Fibroblast of gingiva (primary cell): ENCODE measurements around the gene GMCL2.
"Not testable (repeated sequence)": the region's sequence is repeated elsewhere in the genome, so short reads cannot be mapped to it uniquely, and the experiment has no call there.

Experiments
- DNase-seq: peaks from one replicate; pipeline ENCODE4 v3.0.0-alpha.2; 2011; ENCODE audit warnings: low read depth

GMCL2 gene, protein sequence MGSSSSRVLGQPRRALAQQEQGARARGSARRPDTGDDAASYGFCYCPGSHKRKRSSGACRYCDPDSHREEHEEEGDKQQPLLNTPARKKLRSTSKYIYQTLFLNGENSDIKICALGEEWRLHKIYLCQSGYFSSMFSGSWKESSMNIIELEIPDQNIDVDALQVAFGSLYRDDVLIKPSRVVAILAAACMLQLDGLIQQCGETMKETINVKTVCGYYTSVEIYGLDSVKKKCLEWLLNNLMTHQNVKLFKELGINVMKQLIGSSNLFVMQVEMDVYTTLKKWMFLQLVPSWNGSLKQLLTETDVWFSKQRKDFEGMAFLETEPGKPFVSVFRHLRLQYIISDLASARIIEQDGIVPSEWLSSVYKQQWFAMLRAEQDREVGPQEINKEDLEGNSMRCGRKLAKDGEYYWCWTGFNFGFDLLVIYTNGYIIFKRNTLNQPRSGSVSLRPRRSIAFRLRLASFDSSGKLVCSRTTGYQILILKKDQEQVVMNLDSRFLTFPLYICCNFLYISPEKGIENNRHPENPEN

DNA sequence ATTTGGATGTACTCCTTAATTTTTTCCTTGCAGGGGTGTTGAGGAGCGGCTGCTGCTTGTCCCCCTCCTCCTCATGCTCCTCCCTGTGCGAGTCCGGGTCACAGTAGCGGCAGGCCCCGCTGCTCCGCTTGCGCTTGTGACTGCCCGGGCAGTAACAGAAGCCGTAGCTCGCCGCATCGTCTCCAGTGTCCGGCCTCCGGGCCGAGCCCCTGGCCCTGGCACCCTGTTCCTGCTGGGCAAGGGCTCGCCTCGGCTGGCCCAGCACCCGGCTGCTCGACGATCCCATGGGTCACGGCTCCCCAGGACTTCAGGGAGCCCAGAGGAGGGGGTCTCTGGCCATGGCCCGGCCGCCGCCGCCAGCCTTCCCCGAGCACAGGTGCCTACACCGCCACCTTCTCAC, at the start of gene GMCL2:
TSS of gene GMCL2 (minus strand) at position 358 of the 400 bp plus-strand sequence. CDS start at position 286, 72 bp downstream.
- DNase-seq, result no peak

DNA sequence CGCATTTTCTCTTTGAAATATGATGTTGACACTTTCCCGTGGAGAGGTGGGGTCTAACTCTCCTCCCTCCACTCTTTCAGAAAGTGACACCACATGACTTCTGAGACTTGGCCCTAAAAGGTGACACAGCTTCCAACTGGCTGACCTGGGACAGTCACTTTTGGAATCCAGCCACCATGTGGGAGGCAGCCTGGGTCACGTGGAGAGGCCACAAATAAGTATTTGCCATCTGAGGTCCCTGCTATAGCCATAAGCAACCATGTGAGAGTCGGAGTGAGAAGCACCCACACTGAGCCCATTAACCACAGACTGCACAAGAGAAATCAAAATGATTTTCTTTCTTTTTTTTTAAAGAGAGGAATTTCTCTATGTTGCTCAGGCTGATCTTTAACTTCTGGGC, 49.5 kb upstream of the GMCL2 start:
- DNase-seq, result no peak

DNA sequence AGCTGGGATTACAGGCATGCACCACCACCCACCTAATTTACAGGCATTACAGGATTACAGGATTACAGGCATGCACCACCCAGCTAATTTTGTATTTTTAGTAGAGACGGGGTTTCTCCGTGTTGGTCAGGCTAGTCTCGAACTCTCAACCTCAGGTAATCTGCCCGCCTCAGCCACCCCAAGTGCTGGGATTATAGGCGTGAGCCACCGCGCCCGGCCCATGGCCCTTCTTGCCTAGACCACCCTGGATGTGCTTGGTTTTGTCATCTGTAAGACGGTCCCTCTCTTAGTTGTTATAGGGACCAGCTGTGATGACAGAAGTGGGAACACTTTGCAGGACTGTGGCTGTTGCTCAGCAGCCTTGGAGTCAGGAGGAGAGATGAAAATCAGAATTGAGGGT, 49.0 kb upstream of the GMCL2 start:
- DNase-seq, result no peak

DNA sequence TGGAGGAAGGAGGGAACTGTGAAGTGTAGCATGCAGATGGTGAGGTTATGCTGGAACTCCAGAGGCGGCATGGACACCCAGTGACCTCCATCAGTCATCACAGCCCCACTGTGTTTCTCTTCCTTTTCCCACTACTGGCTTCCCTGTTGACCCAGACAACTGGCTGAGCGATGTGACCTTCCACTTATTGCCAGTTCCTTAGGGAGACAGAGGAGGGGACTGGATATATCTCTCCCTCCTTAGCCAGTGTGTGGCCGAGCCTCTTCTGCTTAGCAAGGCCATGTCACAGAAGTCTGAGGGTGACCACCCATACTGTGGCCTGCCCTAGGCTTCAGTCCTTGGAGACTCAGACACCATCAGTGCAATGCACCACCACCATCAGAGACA, 48.4 kb upstream of the GMCL2 start:
- no peak for DNase-seq

DNA sequence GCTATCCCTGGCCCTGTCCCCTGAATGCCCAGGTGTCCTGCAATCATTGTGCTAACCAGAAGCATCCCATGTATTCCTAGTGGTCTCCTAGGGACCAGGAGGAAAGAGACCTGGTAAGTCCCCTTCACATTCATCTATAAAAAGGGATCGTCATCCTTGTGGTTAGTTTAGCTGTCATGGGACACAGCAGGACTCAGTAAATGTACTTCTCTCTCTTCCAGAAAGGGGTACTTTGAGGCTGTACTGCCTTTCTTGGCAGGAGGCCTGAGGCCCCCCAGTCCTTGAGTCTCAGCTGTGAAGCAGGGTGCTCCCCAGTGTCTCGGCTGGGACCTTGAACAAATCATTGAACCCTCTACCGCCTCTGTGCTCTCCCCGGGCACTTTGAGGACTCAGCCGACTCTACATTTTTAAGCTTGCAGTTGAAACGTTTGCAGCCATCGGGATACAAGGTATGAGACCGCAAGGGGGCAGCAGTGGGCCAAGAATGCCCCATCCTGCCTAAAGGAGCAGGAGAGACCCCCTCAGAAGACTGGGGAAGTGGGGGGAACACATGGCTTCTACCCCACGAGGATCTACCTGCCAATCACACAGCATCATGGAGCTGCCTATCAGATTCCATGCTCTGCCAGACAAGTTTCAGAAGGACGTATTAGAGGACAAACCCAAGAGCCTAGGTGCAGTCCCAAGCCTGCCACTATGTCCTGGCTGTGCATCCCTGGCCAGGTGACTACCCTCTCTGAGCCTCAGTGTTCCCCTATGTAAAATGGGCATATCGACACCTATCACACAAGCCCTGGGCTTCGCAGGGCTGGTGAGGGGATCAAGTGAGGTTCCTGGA, 47.8 kb upstream of the GMCL2 start:
- peak; percentile 39 for DNase-seq

DNA sequence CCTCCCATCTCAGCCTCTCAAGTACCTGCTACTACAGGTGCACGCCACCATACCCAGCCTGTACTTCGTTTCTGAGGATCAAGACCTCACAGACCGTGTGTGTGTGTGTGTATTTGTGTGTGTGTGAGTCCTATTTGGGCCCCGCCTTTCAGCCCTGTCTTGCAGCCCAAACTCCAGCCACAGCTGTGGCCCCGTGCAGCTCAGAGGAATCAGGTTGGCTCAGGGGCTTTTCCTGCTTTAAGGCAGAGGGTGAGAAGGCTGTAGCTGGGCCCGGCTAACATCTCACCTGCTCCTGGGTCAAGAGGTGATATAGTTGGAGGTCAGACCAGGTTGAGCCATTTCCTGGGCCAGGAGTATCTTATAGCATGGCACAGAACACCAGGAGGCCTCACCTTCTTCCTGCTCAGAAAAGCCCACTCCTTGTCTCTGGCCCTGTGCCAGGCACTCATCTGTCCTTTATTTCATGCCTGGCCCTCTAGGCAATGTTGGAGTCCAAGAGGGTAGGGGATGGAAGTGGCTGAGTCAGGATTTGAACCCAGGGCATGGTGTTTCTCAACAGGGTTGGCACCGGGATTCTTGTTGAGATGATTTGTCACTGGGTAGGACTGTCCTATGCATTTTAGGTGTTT, 47.1 kb upstream of the GMCL2 start:
- no peak for DNase-seq

DNA sequence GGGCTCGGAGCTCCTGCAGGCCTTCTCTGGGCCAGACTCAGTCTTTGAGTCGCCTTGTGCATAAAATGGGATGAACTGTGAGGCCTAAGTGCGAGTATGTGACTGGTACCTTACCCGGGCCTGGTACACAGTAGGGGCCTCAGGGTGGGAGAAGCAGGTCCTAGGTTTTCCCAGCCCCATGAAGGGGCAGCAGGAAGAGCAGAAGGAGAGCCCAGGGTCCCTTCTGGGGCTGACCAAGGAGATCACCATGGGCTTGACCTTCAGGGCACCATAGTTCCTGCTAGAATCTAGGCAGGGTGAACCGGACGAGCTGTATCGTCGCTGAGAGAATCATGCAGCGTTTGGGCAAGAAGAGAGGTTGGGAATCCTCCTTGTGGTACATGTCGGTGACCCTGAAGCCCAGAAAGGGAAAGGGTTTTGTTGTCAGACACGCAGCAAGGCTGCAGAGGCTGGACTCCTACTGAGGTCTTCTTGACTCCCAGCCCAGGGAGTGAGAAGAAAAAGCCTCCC, 45.8 kb upstream of the GMCL2 start:
- no peak for DNase-seq

DNA sequence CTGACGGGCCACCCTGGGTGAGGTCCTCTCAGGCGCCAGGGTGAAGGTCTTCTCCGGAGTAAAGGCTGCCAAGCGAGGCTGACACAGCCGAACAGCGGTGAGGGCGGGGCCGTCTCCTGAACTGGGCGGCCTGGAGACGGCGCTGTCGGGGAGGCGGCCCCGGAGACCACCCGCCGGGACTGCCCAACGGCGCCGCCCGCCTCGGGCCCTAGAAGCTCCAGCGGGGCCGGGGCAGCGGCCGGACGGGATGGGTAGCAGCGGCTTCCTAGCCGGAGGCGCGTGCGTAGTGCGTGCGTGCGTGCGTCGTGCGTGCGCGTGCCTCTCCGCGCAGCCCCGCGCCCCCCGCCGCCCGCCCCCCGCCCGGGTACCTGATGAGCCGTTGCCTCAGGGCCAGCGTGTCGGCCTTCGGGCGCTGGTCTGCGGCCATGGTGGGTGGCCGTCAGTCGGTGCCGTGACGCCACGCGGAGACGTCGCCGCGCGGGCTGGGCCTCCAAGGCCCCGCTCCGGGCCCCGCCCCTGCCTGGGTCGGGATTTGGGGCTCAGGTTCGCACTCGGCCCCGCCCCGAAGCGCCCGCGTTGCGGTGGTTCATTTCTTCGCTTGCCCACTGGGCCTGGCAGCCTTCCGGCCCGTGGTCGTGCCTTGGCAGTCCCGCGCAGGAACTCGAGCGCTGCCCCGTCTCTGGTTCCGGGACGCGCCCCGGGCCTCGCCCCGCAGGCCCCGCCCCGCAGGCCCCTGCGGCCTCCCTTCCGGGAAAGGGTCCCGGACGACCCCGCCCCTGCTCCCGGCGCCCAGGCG, 45.2 kb upstream of the GMCL2 start, which contains the start of gene PHYKPL:
TSS of gene PHYKPL (minus strand) at position 679 of the 796 bp plus-strand sequence. CDS start at position 427, 252 bp downstream.
- DNase-seq, result peak; percentile 79

DNA sequence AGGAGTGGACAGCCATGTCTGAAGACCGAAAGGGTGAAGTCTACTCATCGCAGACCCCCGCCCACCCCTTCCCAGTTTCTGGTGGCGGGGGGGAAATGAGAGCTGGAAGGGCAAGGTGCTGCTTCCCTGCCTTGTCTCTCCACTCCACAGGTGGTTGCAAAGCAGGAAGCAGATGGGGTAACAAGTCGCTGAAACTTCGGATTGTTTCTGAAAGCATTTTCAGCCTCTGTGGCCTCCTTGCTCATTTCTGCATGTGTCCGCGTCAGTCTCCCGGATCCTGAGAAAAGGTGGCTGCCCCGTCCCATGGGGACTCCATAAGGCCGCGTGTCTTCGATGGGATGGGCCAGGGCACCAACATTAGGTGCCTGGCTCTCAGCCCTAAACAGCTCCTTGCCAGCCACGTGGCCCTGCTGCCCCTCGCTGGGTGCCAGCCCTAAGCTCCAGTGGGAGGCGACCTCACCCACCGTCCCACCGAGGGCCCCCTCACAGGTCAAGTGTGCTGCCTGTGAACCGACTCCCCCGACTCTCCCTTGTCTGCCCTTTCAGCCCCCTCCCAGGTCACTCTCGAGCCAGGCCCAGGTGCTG, 44.5 kb upstream of the GMCL2 start:
- DNase-seq, result no peak

DNA sequence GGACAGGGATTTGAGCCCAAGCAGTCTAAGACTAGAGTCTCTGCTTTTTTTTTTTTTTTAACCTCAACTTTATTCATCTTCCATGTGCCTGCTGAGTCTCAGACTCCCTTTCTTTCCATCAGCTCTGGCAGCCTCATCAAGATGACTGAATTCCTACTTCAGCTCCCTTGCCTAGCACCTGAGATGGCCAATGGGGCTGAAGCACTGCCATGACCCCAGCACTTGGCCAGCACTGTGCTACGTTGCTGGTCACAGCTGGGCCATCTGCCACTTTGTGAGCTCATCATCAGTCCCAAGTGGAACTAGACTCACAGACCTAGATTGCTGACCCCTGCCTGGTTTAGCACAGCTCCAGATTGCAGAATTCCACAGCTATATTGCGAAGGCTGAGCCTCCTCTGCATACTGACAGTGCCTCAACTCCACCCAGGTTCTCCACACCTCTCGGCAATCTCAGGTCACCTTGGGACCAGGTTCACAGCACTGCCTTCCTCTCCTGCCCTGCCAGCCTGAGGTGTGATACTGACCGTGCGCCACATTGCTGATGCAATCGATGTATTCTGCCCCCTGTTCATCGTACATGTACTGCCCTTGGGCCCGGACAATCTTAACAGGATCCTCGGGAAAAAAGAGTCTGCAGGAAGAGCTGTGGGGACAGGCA, 43.8 kb upstream of the GMCL2 start:
- peak; percentile 83 for DNase-seq

DNA sequence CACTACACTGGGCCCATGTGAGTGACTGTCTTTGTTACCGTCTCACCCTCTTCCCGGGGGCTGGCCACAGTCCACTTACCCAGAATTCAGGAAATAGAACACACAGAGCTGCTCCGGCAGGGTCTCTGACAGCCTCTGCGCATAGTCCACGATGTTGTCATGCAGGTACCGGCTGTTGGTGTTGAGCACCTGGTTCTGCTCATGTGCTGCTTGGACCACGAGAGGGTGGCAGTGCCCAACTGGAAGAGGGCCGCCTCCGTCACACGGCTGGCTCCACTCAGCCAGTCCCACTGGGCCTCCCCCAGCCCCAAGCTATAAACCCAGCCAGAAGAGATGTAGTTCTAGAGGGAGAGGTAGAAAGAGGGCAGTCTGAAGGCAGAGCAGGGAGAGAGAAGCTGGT, 42.7 kb upstream of the GMCL2 start:
- no peak for DNase-seq

DNA sequence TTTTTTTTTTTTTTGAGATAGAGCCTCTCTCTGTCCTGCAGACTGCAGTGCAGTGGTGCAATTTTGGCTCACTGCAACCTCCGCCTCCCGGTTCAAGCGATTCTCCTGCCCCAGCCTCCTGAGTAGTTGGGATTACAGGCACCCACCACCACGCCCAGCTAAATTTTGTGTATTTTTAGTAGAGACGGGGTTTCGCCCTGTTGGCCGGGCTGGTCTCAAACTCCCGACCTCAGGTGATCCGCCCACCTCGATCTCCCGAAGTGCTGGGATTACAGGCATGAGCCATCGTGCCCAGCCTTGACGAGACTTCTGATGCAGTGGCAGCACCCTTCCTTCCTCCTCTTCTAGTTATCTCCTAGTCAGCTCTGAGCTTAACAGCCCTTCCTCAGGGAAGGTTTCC, 41.9 kb upstream of the GMCL2 start:
- DNase-seq, result not testable (repeated sequence)

DNA sequence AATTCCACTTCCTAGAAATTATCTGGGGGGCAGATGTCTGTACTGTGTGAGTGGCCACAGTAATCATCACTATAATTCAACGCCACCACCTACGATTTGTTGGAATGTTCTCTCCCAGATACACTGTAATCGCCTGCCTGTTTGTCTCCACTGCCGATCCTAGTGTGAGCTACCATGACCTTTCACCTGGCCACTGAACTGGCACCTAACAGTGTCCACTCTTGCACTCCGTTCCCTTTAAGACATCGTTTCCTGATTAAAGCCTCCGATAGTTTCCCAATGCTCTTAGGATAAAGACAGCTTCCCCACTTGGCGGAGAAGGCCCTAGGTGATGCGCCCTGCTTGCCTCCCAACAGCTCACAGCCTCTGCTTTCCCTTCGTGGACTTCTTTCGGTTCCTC, 41.4 kb upstream of the GMCL2 start:
- no peak for DNase-seq

DNA sequence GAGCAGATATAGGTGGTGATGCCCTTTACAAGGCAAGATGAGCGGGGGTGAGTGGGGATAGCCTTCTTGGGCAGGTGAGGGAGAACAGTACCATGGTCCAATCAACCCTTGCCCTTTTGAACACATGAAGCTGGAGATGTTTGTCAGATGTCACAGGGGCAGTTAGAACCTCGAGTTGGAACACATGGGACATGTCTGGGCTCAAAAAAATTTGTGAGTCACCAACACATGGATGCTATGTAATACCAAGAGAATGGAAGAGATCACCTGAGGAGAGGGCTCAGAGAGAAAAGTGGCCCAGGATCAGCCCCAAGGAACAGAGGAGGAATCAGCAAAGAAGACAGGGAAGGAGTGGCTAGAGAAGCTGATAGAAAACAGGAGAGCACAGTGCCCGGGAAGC, 40.8 kb upstream of the GMCL2 start:
- no peak for DNase-seq

DNA sequence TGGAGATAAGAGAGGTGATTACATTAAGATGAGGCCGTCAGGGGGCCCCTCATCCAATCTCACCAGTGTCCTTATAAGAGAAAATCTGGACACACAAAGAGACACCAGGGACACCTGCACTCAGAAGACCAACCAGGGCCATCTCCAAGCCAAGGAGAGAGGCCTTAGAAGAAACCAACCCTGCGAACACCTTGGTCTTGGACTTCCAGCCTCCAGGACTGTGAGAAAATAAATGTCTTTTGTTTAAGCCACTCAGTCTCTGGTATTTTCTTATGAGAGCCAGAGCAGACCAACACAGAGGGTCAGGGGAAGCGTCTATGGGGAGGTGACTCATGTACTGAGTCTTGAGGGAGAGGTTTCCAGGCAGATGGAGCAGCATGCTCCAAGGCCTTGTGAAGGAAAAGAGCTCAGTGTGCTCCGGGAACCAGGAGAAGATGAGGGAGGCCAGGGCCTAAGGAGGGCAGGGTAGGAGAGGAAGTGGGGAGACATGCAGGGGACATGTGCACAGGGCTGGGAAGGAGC, 40.0 kb upstream of the GMCL2 start:
- DNase-seq, result no peak

DNA sequence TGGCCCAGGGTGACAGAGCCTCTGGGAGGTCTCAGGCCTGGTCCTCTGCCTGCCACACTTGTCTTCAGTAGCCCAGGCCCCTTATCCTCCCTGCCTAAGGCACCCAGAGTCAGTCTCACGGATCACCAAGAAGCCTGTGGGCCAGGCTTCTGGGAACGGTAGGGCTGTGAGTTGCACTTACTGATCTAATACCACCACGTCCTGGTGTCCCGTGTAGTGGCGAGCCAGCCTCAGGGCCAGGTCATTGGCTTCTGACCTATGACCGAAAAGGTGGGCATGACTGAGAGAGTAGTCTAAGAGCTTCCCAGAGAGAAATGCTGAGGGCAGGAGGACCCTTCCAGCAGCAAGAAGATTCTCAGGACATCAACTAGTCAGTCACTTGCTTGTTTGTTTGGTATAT, 38.0 kb upstream of the GMCL2 start:
- DNase-seq, result no peak

DNA sequence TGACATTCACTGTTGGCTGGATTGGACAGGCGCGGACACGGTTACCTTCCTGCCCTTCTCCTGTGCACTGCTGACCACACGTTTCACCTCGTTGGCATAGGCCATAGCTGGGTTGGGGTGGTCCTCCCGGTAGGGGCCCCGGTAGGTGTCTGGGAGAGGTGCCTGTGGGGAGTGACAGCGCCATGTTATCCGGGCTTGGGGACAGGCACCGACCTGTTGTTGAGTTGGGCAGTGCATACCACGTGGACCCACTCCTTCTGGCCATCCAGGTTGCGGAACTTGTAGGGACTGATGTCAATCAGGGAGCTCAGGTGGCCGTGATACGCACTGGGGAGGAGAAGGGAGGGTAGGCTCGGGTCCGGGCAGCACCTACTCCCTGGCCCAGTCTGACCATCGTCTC, 37.2 kb upstream of the GMCL2 start:
- no peak for DNase-seq

DNA sequence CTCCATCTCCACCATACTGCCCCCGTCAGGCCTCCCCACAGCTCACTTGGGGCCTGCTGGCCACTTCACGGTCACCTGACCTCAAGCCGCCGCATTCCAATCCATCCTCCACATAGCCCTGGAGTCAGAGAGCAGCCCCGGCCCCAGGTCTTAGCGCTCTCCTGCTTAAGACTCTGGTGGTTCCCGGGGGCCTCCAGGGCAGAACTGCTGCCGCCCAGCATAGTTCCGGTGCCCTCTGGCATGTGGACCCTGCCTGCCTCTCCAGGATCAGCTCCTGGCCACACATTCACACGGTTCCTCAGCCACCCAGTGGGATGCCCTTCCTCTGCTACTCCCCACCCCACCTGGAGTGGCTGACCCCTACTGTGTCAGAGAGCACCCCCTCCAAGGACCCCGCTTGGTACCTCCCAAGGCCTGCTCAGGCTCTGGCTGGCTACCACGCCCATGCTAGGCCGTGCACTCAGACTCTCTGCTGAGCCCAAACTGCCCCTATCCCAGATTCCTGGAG, 36.7 kb upstream of the GMCL2 start:
- DNase-seq, result no peak

DNA sequence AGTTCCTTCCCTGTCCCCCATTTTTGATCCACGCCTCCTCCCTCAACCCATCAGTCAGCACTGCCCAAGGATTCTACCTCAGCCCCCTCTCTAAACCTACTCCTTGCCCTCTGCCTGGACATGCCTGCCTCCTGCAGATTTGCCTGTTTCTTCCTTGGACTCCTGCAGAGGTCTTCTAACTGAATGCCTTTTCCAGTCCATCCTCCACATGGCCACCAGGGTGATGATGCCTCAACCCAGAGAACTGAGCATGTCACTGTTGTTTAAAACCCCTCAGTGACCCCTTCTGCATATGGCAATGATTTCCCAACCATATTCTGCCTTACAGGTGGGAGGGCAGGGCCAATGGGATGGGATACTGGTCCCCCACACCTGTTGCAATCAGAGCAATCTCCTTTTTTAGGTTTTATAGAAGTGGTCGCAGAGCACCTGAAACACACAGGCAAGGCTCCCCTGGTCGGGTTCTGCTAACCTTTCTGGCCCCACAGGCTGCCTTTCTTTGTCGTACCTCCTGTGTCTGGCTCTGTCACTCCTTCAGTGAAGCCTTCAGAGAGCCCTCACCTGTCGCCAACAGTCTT, 36.1 kb upstream of the GMCL2 start:
- DNase-seq, result no peak

DNA sequence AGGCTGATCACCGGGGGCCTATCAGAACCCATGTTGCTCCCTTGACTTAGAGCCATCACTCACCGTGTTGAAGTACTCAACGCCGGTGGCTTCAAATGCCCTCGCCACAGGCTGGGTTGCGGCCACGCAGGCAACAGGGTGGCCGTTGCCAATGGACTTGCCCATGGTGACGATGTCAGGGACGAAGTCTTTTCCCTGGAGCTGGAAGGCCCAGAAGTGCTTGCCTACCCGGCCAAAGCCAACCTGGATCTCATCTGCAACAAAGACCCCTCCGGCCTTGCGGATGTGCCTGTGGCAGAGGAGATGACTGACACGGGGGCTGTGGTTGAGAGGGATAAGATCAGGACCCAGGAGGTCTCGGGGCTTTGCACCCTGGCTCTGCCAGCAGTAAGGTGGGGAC, 35.1 kb upstream of the GMCL2 start:
- DNase-seq, result no peak
